ENCODE results near the gene SRR.

The SRR gene

DNA sequence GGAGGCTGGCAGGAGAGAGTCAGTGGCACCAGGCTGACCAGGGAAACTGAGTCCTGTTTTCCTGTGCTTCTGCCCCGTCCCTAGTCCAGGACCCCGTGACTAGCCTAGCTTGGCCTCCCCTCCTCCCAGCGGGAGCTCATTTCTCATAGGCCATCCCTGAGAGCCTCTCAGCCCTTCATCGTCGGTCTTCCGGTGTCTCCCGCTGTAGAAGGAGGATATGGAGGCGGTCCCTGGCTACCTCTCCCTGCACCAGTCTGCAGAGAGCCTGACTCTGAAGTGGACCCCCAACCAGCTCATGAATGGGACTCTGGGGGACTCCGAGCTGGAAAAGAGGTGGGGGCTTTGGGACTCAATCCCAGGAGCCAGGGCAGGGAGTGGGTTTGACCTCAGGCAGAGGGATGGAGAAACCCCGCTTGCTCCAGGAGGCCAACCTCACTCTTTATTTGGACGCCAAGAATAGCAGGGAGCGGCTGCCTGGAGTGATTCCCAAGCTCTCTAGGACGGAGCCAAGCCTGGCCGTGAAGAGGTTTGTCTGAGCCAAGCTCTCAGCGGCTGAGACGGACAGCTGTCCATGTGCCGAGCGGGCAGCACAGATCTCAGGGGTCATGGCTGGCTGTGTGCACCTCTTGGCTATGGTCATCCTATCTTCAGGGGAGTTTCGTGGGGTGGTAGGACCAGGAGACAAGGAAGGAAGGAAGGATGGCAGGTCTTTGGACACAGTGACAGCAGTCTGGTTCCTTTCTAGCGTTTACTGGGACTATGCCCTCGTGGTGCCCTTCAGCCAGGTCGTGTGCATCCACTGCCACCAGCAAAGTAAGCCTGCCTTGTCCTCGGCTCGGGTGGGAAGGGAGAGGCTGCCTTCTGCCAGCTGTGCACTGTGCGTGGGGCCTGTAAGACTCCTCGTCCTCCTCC, 60.4 kb downstream of the SRR start:
- intact Hi-C loops (cut with DNase I; ENCODE audit: low total_unique reads): no loop called here
- H3K27me3 ChIP-seq: no peaks in the 10 kb centered on the region
- no peaks in the 10 kb centered on the region for H3K9me3 ChIP-seq
- H3K4me1 ChIP-seq: no peaks in the 10 kb centered on the region
- H3K4me3 ChIP-seq: no peak overlapping the region
- TF ChIP-seq, protein P1, sequence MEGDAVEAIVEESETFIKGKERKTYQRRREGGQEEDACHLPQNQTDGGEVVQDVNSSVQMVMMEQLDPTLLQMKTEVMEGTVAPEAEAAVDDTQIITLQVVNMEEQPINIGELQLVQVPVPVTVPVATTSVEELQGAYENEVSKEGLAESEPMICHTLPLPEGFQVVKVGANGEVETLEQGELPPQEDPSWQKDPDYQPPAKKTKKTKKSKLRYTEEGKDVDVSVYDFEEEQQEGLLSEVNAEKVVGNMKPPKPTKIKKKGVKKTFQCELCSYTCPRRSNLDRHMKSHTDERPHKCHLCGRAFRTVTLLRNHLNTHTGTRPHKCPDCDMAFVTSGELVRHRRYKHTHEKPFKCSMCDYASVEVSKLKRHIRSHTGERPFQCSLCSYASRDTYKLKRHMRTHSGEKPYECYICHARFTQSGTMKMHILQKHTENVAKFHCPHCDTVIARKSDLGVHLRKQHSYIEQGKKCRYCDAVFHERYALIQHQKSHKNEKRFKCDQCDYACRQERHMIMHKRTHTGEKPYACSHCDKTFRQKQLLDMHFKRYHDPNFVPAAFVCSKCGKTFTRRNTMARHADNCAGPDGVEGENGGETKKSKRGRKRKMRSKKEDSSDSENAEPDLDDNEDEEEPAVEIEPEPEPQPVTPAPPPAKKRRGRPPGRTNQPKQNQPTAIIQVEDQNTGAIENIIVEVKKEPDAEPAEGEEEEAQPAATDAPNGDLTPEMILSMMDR (IDR thresholded peaks at IDR 0.05): no peak
- no peak overlapping the region for H3K27ac ChIP-seq
- no peak for DNase-seq
- H3K36me3 ChIP-seq: peaks cover 9 to 93% (median 26%) of the 10 kb centered on the region in 3 donors

DNA sequence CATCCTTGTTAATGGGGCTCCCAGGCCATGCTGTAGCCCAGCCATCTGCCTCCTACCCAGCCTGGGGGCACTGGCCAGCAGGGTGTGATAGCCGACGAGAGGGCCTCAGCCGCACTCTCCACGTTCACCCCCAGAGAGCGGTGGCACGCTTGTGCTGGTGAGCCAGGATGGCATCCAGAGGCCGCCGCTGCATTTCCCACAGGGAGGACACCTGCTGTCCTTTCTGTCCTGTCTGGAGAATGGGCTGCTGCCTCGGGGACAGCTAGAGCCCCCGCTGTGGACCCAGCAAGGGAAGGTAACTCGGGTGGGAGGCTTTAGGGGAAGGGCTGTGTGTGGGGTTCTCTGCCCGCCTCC, 61.0 kb downstream of the SRR start:
- Histone ChIP-seq H3K36me3 (peaks cover 9 to 96% (median 26%) of the 10 kb centered on the region in 3 donors), H3K27me3 (no peaks in the 10 kb centered on the region), H3K27ac (no peak overlapping the region), H3K4me3 (no peak overlapping the region), H3K4me1 (no peaks in the 10 kb centered on the region), H3K9me3 (no peaks in the 10 kb centered on the region)
- no peak for DNase-seq
- intact Hi-C loops (cut with DNase I; ENCODE audit: low total_unique reads): no loop called here
- TF ChIP-seq, protein P1 (IDR thresholded peaks at IDR 0.05): no peak

DNA sequence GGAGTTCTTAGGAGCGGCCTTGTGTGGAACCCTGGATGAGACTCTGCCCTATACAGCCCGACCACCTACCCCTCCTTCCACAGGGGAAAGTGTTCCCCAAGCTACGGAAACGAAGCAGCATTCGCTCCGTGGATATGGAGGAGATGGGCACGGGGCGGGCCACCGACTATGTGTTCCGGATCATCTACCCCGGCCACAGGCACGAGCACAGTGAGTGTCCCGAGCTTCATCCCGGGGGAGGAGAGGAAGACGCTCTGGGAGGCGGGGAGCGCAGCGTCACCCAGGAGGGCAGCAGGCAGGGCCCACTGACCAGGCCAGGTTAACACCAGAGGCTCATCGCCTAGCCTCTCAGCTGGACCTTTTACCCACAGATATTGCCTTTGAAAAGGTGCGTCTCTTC, 61.4 kb downstream of the SRR start:
- no peaks in the 10 kb centered on the region for H3K9me3 ChIP-seq
- H3K27ac ChIP-seq: no peak overlapping the region
- no peak for DNase-seq
- H3K4me3 ChIP-seq: no peak overlapping the region
- H3K4me1 ChIP-seq: no peaks in the 10 kb centered on the region
- TF ChIP-seq, protein P1 (IDR thresholded peaks at IDR 0.05): no peak
- intact Hi-C loops (cut with DNase I; ENCODE audit: low total_unique reads): no loop called here
- peaks cover 9 to 96% (median 26%) of the 10 kb centered on the region in 3 donors for H3K36me3 ChIP-seq
- no peaks in the 10 kb centered on the region for H3K27me3 ChIP-seq

DNA sequence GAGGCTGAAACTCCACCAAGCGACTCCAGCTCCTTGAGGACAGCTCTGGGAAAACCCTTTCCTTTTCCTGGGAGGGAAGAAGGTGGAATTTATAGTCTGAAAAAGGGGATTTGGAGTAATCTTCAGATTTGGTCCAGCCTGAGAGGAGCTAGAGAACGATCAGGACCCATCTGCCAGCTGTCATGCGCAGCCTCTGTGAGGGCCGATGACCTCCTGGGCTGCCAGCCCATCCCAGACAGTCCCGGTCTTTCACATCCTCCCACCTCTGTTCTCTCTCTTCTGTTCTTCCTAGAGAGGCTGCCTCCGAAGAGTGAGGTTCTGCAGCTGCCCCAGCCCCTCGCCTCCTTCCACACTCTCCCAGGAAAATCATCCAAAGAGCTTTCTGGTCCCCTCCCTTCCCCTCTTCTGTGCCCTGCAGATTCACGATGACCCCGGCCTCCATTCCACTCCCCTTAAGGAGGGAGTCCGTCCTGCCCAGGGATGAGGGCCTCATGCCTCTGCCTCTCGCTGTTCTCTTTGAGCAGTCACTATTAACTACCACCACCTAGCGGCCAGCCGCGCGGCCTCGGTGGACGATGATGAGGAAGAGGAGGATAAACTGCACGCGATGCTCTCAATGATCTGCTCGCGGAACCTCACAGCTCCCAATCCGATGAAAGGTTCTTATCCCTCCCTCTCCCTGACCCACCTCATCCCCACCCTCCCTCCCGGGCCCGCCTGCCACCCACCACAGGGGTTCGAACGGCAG, 63.2 kb downstream of the SRR start:
- TF ChIP-seq, protein P1 (IDR thresholded peaks at IDR 0.05): no peak
- H3K36me3 ChIP-seq: peaks cover 5 to 97% (median 36%) of the 10 kb centered on the region in 3 donors
- no peaks in the 10 kb centered on the region for H3K9me3 ChIP-seq
- no peak for DNase-seq
- intact Hi-C loops (cut with DNase I; ENCODE audit: low total_unique reads): no loop called here
- H3K4me3 ChIP-seq: no peak overlapping the region
- H3K27ac ChIP-seq: no peak overlapping the region
- H3K27me3 ChIP-seq: no peaks in the 10 kb centered on the region
- no peaks in the 10 kb centered on the region for H3K4me1 ChIP-seq

DNA sequence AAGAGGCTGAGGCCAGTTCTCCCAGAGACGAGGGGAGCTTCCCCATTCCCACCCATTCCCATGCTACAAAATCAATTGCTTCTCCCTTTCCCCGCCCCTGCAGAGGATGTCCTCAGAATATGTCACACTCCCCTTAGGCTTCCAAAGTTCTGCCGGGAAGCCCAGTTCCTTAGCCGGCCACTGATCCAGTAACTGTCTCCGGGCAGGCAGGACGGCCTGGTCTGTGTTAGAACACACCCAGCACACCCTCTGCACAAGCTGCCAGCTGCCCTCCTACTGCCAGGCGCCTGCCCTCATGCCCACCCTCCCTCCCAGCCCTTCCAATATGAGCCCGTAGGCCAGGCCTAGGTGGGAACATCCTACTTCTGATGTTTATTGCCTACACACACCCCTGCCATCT, 64.6 kb downstream of the SRR start:
- no peak for DNase-seq
- H3K4me1 ChIP-seq: no peaks in the 10 kb centered on the region
- H3K27ac ChIP-seq: no peak overlapping the region
- intact Hi-C loops (cut with DNase I; ENCODE audit: low total_unique reads): no loop called here
- no peaks in the 10 kb centered on the region for H3K27me3 ChIP-seq
- TF ChIP-seq, protein P1 (IDR thresholded peaks at IDR 0.05): no peak
- H3K36me3 ChIP-seq: peaks cover 5 to 98% (median 40%) of the 10 kb centered on the region in 3 donors
- H3K4me3 ChIP-seq: no peak overlapping the region
- no peaks in the 10 kb centered on the region for H3K9me3 ChIP-seq
